GM23338 (cell line): ENCODE results near the gene RAX. TPM values are rescaled to one million over a fixed set of nuclear protein-coding genes. Genes with fewer than 3 reads are reported as not detected.

Experiments
- CREB1 ChIP-seq: fragments of 250-450 bp; sonication (Bioruptor Pico); IDR thresholded peaks from 2 replicates; pipeline ENCODE4 v1.5.0; 2020; ENCODE audit warnings: low read depth, mild to moderate bottlenecking, moderate library complexity
- CTCF ChIP-seq, 2 experiments: fragments of 200-600 bp in 1 of 2; sonication (generic) in 1 of 2; conservative IDR thresholded peaks; 2 replicates each; pipeline versions ENCODE4 v1.5.1 to v1.6.1; 2016 to 2017; ENCODE audit warnings: antibody characterized with exemption in 2 of 2, low read depth in 2 of 2, mild to moderate bottlenecking in 2 of 2, moderate library complexity in 1 of 2
- EZH2 ChIP-seq: fragments of 200-600 bp; sonication (generic); IDR thresholded peaks from one replicate; pipeline ENCODE4 v1.8.0; 2017; ENCODE audit warnings: antibody characterized with exemption, mild to moderate bottlenecking, low read depth; ENCODE audit not compliant: unreplicated experiment
- EZH2phosphoT487 ChIP-seq: fragments of 200-600 bp; sonication (generic); IDR thresholded peaks from one replicate; pipeline ENCODE4 v1.8.1; 2018; ENCODE audit warnings: antibody characterized with exemption; ENCODE audit not compliant: unreplicated experiment
- NANOG ChIP-seq: IDR thresholded peaks from 2 replicates; pipeline ENCODE4 v1.6.1; 2016; ENCODE audit warnings: antibody characterized with exemption, borderline replicate concordance
- POLR2AphosphoS5 ChIP-seq: IDR thresholded peaks from 2 replicates; pipeline ENCODE4 v1.6.1; 2016; ENCODE audit warnings: antibody characterized with exemption, low read depth
- STAT1 ChIP-seq: IDR thresholded peaks from one replicate; pipeline ENCODE4 v1.6.1; 2016; ENCODE audit warnings: antibody characterized with exemption; ENCODE audit not compliant: unreplicated experiment
- ZNF114 ChIP-seq: fragments of 250-450 bp; sonication (Bioruptor Pico); IDR thresholded peaks from 2 replicates; pipeline ENCODE4 v1.5.0; 2020; ENCODE audit warnings: mild to moderate bottlenecking, moderate library complexity
- ZNF331 ChIP-seq: fragments of 250-450 bp; sonication (Bioruptor Pico); IDR thresholded peaks from 2 replicates; pipeline ENCODE4 v1.5.0; 2020; ENCODE audit warnings: low read depth, mild to moderate bottlenecking, moderate library complexity
- ZNF462 ChIP-seq: fragments of 250-450 bp; sonication (Bioruptor Pico); IDR thresholded peaks from 2 replicates; pipeline ENCODE4 v1.5.0; 2020; ENCODE audit warnings: mild to moderate bottlenecking, moderate library complexity
- polyA plus RNA-seq: library from polyadenylated mRNA; unstranded; fragments of >200 nt; fragmentation: Nextera tagmentation; extraction: Ambion mirVana; gene quantifications from 2 replicates; pipeline ENCODE4 v1.2.1, GENCODE V29; 2016
- total RNA-seq: library from RNA; depleted of rRNA; stranded (reverse); fragments of >200 nt; shearing (Covaris generic); gene quantifications from 2 replicates; pipeline ENCODE4 v1.2.3, GENCODE V29; 2014

The RAX gene
- total and polyA plus RNA-seq, 2 experiments from 2014 or later, result 0.03 to 0.16 TPM

- TF ChIP-seq ZNF462 (CRISPR knock-in tag) (no peak), CREB1 (CRISPR knock-in tag) (no peak), EZH2 (no peak), CTCF (conservative IDR thresholded peaks at IDR 0.05; ENCODE audit: low read depth in 2 of 2) (no peak), STAT1 (no peak), POLR2AphosphoS5 (no peak), NANOG (no peak), ZNF331 (CRISPR knock-in tag) (no peak), ZNF114 (CRISPR knock-in tag) (no peak), EZH2phosphoT487 (no peak)
Measured at GRCh38 chr18:59300676-59301285, 27.5 kb upstream of the RAX start (continued).
